Forelimb muscle (tissue), 1 donor: Measurements from ENCODE around the gene SHISAL2A. TPM values are rescaled to one million over a fixed set of nuclear protein-coding genes. Genes with fewer than 3 reads are reported as not detected.

Source experiments
- DNase-seq: peaks from one replicate; pipeline ENCODE4 v3.0.0-alpha.2; 2013; ENCODE audit warnings: low read depth
- polyA plus RNA-seq: library from polyadenylated mRNA; unstranded; fragments of 120-200 nt; gene quantifications from one replicate; pipeline ENCODE4 v1.2.1, GENCODE V29; 2013; ENCODE audit not compliant: insufficient read length

Gene SHISAL2A
- polyA plus RNA-seq, 1 donor, result 3.9 TPM

DNA sequence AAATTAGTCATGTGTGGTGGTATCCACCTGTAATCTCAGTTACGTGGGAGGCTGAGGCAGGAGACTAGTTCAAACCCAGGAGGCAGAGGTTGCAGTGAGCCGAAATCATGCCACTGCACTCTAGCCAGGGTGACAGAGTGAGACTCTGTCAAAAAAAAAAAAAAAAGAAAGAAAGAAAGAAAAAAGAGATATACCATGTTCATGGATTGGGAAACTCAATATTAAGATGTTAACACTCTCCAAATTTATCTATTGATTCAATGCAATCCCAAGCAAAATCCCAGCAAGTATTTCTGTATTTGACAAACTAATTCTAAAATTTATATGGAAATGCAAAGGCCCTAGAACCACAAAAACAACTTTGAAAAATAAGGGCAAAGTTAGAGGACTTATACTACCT, 11.0 kb upstream of the SHISAL2A start:
- DNase-seq, result no peak

DNA sequence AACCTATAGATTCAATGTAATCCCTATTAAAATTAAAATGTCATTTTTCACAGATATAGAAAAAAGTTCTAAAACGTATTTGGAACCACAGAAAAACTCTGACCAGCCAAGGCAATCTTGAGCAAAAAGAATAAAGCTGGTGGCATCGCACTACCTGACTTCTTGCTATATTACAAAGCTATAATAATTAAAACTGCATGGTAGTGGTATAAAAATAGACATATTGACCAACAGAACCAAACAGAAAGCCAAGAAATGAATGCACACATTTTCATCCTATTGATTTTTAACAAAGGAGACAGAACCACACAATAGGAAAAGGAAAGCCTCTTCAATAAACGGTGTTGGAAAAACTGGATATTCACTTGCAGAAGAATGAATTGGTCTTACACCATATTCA, 9.2 kb upstream of the SHISAL2A start:
- DNase-seq, result no peak

DNA sequence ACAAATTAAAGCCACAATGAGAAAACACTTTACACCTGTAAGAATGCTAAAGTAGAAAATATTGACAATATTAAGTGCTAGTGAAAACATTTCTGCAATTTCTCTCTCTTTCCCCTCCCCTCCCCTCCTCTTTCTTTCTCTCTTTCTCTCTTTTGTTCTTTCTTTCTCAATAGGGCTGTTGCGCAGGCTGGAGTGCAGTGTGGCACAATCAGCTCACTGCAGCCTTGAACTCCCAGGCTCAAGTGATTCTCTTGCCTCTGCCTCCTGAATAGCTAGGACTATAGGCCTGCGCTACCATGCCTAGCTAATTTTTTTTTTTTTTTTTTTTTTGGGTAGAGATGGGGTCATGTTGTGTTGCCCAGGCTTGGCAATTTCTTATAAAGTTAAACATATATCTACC, 5.9 kb upstream of the SHISAL2A start:
- no peak for DNase-seq

DNA sequence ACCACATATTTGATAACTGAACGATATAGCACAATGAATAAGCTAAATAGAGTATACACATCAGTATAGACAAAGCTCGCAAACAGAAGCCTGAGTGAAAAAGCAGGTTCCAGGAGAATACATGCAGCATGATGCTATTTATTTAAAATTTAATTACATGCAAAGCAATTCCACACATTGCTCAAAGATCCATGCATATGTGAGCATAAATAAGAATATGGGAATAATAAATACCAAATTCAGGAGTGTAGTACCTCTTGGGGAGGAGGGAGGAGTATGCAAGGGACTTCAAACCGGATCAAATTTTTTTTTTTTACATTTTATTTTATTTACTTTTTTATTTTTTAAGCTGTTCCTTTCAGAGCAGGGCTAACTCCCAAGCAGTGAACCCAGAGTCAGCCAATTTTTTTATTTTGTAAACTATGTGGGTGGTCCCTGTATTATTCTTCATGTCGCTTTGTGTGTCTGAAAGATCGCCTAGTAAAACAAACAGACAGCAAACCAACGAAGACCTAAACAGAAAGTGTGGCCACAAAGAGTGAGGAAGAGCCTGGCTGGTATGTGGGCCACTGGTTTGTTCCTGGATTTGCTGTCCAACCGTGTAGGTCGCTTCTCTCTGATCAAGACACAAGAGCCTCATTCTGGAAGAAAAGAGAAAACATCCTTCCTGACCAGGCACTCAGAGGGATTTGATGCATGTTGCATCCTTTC, 4.2 kb upstream of the SHISAL2A start:
- DNase-seq, result no peak

DNA sequence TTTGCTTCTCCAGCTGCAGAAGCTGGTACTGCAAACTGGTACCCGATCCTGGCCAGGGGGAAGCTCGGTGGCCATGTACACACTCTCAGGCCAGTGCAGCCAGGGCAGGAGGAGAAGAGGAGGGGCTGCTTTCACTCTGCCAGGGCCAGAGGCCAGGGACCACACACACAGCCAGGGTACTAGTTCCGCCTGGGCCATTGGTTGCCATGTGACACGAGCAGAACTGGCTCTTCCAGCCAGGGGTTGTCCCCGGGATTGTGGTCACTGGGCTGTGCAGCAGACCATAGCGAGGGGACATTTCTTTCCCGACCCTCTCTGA, 3.7 kb upstream of the SHISAL2A start:
- DNase-seq, result no peak

DNA sequence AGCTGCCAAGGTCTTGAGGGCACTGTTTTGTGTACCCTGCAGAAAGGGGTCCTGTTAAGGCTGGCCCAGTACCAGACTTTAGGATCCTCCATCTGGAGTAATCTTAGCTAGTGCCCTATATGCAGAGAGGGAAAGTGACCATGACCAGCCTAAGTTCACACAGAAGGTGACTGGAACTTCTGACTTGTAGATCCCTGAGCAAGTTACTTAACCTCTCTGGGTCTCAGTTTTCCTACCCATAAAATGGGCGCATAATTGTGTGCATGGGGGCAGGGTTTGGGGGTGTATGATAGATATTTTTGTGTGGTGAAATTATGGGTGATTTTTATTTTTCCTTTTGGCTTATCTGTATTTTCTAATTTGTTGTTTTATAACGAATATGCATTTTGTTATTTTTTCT, 3.3 kb upstream of the SHISAL2A start:
- DNase-seq, result no peak

DNA sequence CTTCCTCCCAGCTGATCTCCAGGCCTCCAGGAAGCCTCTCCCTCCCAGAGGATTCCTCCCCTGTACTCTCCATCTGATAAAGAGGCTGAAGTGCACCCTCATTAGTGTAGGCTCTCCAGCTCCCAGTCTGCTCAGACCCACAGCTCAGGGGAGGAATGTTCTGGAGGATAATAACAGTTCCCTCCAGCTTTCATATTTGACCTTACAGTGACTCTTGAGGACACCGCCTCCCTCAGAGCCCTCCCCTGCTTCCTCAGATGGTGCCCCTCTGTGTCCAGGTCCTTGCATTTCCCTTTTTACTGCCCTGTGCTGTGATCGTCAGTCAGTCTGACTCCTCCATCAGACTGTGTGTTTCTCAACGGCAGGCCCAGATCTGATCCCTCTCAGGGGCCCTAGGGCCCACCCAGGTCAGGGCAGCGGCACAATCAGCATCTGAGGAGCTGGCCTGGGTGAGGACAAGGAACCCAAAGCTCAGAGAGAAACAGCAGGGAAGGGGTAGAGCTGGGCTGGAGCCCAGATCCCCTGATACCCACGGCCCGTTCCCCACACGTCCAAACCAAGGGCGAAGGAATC, 1.1 kb upstream of the SHISAL2A start:
- DNase-seq, result no peak

DNA sequence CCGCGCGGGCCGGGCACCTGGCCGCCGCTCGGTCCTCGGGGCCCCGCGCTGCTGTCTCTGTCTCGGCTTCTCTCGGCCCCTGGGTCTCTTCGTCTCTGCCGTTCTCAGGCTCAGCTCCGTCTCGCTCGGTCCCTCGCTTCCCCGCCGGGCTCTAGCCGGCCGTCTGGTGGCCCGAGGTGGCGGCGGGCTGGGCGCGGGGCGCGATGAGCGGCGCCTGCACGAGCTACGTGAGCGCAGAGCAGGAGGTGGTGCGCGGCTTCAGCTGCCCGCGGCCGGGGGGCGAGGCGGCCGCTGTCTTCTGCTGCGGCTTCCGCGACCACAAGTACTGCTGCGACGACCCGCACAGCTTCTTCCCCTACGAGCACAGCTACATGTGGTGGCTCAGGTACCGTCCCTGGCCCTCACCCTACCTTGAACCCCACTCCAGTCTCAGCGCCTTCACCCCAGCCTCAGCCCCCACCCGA, 355 bp downstream of the SHISAL2A start:
- DNase-seq, result no peak

DNA sequence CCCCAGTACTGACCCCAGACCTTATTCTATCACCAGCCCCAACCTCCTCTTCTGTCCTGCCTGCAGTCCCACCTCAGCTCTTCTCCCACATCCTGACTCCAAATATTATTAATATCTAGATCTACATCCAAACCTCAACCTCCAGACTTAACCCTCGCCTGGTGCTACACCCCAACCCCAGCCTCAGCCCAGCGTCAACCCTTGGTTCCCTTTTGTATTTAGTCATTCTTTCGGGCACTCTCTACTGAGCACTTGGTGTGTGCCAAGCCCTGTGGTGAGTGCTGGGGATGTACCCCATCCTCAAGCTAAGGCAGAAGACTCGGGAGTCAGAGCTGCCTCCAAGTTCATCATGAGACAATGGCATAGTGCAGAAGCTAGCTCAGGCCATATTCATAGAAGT, 1.1 kb downstream of the SHISAL2A start:
- no peak for DNase-seq

DNA sequence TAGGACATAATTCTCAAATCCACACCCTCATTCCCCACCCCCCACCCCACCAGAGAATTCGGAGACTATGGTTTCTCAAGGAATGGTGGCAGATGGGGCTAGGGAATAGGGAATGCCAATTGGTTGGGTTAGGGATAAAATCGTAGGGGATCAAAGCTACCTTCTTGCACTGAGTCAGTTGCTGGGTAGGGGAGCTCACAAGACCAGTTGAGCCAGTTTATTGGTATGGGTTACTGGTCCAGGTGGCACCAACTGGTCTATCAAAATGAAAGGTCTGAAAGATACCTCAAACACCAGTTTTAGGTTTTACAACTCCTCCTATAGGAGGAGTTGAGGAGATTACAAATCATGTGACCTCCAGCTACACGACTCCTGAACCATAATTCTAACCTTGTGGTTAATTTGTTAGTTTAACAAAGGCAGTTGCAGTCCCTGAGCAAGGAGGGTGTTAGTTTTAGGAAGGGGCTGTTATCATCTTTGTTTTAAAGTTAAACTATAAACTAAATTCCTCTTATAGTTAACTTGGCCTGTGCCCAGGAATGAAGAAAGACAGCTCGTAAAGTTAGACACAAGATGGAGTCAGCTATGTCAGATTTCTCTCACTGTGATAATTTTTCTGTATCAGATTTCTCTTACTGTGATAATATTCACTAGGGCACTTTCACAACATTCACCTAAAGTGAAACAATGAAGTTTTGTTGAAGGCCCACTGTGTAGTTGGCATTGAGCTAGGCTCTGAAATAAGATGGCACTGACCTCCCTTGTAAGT, 2.5 kb downstream of the SHISAL2A start:
- no peak for DNase-seq

DNA sequence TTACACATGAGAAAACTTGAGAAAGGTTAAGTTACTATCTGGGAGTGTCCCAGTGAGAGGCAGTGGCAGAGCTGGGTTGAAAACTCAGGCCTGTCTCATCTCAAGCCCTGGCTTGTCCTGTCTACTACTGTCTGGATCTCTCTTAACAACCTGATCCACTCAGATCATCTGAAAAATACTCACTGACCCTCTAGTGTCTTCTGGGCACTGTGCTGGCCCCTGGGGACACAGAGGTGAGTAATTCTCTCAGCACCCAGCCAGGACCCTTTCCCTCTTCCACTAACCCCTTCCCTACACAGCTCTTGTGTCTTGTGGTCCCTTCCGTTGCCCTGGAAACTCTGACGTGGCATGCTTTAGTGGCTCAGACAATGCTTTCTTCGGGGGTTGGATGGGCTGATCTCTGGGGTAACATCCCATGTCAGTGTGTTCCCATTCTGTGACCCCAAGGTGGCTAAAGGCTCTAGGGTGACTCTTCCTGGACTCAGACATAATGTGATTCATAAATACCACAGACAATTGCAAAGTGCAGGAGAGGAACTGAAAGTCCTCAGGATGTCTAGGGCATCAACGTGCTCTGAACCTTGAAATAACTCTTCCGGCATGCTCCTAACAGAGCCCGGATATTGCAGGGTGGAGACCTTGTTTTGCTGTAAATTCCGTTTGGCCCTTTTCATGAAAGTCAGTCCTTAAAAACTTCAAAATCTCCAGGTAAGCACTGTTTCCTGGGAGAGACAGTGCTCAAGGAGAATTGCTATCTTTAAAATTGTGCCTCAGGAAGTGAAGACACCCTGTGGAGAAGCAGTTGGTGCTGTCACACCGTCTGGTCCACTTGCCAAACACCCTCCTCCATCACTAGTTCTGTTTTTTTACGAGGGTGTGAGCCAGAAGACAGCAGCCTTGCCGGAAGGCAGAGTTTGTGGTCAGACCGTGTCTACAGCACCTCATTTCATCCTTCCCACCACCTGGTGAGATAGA, 4.0 kb downstream of the SHISAL2A start:
- DNase-seq, result no peak

DNA sequence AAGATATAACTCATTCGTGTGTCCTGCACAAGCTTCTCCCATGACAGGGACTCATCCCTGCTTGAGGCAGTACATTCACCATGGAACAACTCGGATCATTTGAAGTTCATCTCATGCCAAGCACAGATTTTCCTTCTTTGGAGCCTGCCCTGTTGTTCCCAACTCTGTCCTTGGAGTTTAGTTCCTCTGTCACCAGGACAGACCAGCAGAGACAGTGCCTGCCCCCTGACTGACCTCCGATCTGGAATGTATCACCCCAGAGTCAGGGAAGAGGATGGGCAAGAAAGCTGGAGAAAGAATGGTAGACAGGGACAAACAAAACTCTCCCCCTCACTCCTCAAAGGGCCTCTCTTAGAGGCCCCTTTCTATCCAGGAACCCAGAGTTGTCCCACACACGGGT, 5.0 kb downstream of the SHISAL2A start:
- DNase-seq, result no peak

DNA sequence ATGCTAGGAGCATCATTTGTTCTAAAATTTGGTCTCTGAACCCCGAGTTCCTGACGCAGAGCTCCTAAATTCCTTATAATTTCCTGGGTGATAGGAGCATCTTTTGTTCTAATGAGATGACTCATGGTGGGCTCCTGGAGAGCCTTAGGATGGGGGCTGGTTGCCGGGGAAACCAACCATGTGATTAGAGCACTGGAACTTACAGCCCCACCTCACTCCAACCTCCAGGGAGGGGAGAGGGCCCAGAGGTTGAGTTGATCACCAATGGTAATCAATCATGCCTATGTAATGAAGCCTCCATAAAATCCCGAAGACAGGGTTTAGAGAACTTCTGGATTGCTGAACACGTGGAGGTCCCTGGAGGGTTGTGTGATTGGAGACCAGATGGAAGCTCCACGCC, 7.7 kb downstream of the SHISAL2A start:
- DNase-seq, result no peak

DNA sequence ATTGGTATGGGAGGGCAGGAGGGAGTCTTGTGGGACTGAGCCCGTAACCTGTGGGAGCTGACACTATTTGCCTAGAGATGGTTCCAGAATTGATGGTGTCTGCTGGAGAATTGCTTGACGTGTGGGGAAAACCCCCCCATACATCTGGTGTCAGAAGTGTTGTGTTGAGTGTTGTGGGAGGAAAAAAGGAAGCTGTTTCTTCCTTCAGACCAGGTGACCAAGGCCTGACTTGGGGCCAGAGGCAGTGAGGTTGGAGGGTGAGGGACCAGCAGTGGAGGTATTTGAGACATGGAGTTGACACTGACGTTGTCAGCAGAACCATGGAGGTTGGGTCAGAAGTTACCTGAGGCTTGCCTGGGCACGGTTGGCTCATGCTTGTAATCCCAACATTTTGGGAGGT, 8.3 kb downstream of the SHISAL2A start:
- DNase-seq, result no peak

DNA sequence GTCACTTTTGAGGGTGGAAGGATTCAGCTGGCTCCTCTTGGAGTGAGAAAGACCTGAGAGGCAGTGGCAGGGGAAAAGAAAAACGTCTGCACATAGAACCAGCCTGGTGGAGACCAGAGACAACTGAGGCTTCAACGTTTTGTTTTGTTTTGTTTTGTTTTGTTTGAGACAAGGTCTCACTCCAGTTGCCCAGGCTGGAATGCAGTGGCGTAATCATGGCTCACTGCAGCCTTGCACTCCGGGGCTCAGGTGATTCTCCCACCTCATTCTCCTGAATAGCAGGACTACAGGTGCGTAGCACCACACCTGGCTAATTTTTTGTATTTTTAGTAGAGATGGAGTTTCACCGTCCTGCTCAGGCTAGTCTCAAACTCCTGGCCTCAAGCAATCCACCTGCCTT, 12.3 kb downstream of the SHISAL2A start:
- DNase-seq, result no peak

DNA sequence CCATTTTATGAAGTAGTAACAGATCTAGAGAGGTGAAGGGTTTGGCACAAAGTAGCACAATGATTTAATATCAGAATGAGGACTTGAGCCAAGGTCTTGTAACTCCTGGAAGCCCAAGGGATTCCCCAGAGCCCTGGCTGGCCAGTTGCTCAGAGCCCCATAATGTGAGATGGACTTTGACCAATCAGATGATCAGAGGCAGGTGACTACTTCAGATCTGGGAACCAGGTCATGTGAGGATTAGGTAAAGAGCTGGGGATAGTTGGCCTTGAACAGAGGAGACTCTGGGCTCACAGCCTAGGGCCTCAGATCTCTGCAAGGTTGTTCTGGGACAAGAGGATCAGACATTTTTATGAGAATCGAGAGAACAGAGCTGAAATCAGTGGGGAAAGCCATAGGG, 18.9 kb downstream of the SHISAL2A start:
- DNase-seq, result no peak

DNA sequence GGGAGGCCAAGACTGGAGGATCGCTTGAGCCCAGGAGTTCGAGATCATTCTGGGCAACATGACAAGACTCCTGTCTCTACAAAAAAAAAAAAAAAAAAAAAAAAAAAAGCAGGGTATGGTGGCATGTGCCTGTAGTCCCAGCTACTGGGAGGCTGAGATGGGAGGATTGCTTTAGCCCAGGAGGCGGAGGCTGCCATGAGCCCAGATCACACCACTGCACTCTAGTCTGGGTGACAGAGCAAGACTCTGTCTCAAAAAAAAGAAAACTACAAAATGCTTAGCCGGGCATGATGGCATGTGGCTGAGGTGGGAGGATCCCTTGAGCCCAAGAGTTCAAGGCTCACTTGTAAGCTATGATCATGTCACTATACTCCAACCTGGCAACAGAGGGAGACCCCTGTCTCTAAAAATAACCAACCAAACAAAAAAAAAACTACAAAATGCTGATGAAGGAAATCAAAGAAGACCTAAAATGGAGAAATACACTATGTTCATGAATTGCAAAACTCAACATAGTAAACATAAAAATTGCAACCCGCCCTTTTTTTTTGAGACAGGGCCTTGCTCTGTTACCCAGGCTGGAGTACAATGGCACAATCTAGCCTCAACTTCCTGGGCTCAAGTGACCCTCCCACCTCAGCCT, 20.4 kb downstream of the SHISAL2A start:
- no peak for DNase-seq

DNA sequence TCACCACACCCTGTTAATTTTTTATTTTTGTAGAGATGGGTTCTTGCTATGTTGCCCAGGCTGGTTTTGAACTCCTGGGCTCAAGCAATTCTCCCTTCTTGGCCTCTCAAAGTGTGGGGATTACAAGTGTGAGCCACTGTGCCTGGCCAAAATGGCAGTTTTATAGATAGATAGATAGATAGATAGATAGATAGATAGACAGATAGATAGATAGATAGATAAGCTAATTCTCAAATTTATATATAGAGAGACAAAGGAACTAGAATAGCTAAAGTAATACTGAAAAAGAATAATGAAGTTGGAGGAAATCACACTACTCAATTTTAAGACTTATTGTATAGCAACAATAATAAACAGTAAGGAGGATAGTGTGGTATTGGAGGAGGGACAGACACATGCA, 21.1 kb downstream of the SHISAL2A start:
- no peak for DNase-seq

DNA sequence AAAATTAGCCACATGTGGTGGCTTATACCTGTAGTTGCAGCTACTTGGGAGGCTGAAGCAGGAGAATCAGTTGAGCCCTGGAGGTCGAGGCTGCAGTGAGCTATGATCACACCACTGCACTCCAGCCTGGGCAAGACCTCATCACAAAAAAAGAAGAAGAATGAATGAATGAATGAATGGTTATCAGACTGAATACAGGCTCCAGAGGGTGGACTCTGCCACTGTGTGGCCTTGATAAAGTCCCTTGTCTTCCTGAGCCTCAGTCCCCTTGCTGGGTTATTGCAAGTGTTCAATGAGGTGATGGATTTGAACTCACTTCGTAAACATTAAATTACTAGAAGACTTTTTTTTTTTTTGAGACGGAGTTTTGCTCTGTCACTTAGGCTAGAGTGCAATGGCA, 24.7 kb downstream of the SHISAL2A start:
- no peak for DNase-seq

DNA sequence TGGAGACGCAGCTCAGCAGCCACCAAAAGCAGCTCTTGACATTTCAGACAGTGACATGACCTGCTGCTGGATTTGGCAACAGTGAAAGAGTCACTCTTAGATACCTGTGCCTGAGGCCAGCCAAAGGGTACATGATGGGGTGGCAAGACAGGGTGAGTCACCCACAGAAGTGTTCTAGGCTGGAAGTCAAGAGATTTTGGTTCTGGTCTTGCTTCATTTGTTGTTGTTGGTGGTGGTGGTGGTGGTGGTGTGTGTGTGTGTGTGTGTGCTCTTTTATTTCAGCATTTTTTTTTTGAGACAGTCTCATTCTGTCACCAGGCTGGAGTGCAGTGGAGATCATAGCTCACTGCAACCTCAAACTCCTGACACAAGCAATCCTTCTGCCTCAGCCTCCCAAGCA, 25.8 kb downstream of the SHISAL2A start:
- no peak for DNase-seq

DNA sequence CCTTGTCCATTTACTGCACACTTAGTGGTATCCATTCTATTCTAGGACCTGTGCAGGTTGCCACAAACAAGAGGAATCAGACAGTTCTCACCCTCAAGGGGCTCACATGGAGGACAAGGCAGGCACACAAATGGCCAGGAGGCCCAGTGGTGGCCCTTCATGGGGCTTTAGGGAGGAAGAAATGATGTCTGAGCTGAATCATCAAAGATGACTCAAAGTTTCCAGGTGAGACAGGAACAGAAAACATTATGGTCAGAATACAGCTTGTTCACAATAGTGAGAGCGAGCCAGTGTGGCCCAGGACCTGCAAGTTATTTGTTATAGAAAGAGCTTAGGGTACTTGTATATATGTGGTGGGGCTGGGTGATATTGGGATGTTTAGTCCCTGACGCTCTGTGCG, 26.4 kb downstream of the SHISAL2A start:
- no peak for DNase-seq
